Measurements from ENCODE around the gene SH2D7. TPM values are rescaled to one million over a fixed set of nuclear protein-coding genes. Genes with fewer than 3 reads are reported as not detected.

Gene SH2D7
- total and polyA plus RNA-seq, 2 donors (not counting 1 experiment from before 2014, with no cell fraction given), result not detected

DNA sequence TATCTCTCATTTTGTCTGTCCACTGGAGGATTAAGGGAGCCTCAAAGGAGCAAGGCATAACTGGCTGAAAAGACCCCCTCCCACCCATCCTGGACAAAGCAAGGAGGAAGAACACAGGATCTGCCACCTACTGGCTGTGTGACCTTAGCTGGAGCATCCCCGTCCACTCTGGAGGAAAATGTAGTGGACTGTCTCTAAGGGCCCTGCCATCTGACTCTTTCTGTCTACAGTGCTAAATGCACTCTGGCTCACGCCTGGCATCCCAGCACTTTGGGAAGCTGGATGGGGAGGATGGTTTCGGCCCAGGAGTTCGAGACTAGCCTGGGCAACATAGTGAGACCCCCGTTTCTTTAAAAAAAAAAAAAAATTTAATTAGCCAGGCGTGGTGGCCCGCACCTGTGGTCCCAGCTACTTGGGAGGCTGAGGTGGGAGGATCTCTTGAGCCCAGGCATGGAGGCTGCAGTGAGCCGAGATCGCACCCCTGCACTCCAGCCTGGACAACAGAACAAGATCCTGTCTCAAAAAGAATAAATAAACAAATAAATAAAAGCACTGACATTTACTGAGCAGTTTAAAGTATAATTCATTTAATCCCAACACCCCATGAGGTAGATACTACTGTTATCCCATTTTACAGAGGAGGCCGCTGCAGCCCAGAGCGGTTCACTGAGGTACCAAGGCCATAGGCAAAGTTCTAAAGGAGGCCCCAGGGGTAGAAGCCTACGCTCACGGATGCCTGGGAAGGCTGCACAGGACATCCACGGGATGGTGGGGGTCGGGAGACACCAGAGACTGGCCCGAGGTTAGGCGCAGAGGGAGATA, 15.9 kb upstream of the SH2D7 start:
- no peak for DNase-seq
- TF ChIP-seq, protein P1, sequence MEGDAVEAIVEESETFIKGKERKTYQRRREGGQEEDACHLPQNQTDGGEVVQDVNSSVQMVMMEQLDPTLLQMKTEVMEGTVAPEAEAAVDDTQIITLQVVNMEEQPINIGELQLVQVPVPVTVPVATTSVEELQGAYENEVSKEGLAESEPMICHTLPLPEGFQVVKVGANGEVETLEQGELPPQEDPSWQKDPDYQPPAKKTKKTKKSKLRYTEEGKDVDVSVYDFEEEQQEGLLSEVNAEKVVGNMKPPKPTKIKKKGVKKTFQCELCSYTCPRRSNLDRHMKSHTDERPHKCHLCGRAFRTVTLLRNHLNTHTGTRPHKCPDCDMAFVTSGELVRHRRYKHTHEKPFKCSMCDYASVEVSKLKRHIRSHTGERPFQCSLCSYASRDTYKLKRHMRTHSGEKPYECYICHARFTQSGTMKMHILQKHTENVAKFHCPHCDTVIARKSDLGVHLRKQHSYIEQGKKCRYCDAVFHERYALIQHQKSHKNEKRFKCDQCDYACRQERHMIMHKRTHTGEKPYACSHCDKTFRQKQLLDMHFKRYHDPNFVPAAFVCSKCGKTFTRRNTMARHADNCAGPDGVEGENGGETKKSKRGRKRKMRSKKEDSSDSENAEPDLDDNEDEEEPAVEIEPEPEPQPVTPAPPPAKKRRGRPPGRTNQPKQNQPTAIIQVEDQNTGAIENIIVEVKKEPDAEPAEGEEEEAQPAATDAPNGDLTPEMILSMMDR (IDR thresholded peaks at IDR 0.05), result no peak
- TF ChIP-seq EZH2 (IDR thresholded peaks at IDR 0.05; ENCODE audit: borderline replicate concordance, insufficient read depth, low read depth, low read length, poor library complexity, severe bottlenecking), result no peak
- Mint-ChIP-seq H3K4me1 (peaks cover 27% of the 10 kb centered on the region), H3K27me3 (no peaks in the 10 kb centered on the region), H3K4me3 (peak overlapping the region; percentile 93), H3K9me3 (ENCODE audit: insufficient read depth) (no peaks in the 10 kb centered on the region), H3K27ac (peak overlapping the region; percentile 89)
- ChIA-PET CTCF (interaction anchor here (0.9 to 1.3 kb wide), 3 partner anchors 17 to 119 kb away, joined by 3 to 7 read pairs (median 4); no protein-coding TSS in a partner anchor), POLR2A (no interaction called here)
- Histone ChIP-seq H3K9ac (ENCODE audit: low read length) (peak overlapping the region; percentile 67), H3K79me2 (ENCODE audit: control insufficient read depth, insufficient read depth, low read length) (peaks cover 29% of the 10 kb centered on the region), H3K4me1 (ENCODE audit: control insufficient read depth in 2 of 2, insufficient read depth in 2 of 2, low read length in 2 of 2) (peaks cover 17 to 22% of the 10 kb centered on the region in 2 donors), H3K27ac (ENCODE audit: low read length in 2 of 2) (peak overlapping the region in 1 of 2 donors; percentile 1), H3K36me3 (replicated peaks in 1 of 2; ENCODE audit: control extremely low read depth in 1 of 2, control insufficient read depth in 1 of 2, extremely low read depth in 1 of 2, insufficient read depth in 2 of 2, low read length in 1 of 2) (no peaks in the 10 kb centered on the region), H3K27me3 (replicated peaks in 1 of 4; ENCODE audit: control extremely low read depth in 1 of 4, control insufficient read depth in 3 of 4, insufficient read depth in 4 of 4, low read length in 3 of 4) (no peaks in the 10 kb centered on the region), H4K20me1 (ENCODE audit: control insufficient read depth, insufficient read depth, low read length, poor library complexity, severe bottlenecking) (peaks cover 4% of the 10 kb centered on the region), H3K4me2 (replicated peaks; ENCODE audit: low read depth, low read length, poor library complexity, severe bottlenecking) (peak overlapping the region; percentile 96), H3K4me3 (ENCODE audit: control extremely low read depth in 1 of 5, extremely low read depth in 1 of 5, insufficient read depth in 1 of 5, low read depth in 2 of 5, low read length in 4 of 5) (peak overlapping the region; percentile 76 to 89 (median 79)), H2AFZ (ENCODE audit: insufficient read depth, low read depth, low read length, poor library complexity, severe bottlenecking) (peak overlapping the region; percentile 85), H3K9me3 (ENCODE audit: control extremely low read depth in 1 of 3, control insufficient read depth in 2 of 3, insufficient read depth in 1 of 3, low read length in 2 of 3) (no peaks in the 10 kb centered on the region)
- intact Hi-C loops (cut with micrococcal nuclease), result loop anchor here (1.0 to 5.0 kb wide), 4 partner anchors 20 to 889 kb away; partner anchors contain the start of gene PSMA4
- ATAC-seq (ENCODE audit: low read depth), result no peak
- 48% methylated on average over 13 of the region's 17 CpGs for WGBS (ENCODE audit: insufficient coverage)

Data from B cell (primary cell).